ENCODE measurements around the gene DHRSX.

GRCh38 chrX:2488621-2489285 is 12.0 kb downstream of the DHRSX start:
- TF ChIP-seq POLR2A (IDR thresholded peaks at IDR 0.05; ENCODE audit: control extremely low read depth in 1 of 2, low read depth in 2 of 2, low read length in 2 of 2), result no peak
- TF ChIP-seq CTCF (IDR thresholded peaks at IDR 0.05; ENCODE audit: control extremely low read depth in 1 of 3, insufficient read depth in 1 of 3, low read depth in 1 of 3, low read length in 3 of 3), result no peak
- TF ChIP-seq SRF (IDR thresholded peaks at IDR 0.05; ENCODE audit: low read depth, low read length), result no peak
- no peak for TF ChIP-seq RAD21 (IDR thresholded peaks at IDR 0.05 in 1 of 2, conservative IDR thresholded peaks at IDR 0.05 in 1 of 2; ENCODE audit: low read depth in 2 of 2, low read length in 2 of 2)
- TF ChIP-seq JUND (IDR thresholded peaks at IDR 0.05; ENCODE audit: low read length), result no peak
- TF ChIP-seq FOSL1 (IDR thresholded peaks at IDR 0.05; ENCODE audit: insufficient read depth, low read depth, low read length), result no peak
- TF ChIP-seq HDAC2 (IDR thresholded peaks at IDR 0.05; ENCODE audit: borderline replicate concordance in 1 of 2, low read depth in 2 of 2, low read length in 2 of 2), result no peak
